CD4-positive, alpha-beta memory T cell (primary cell): ENCODE results near the gene DNAH12. TPM values are rescaled to one million over a fixed set of nuclear protein-coding genes. Genes with fewer than 3 reads are reported as not detected.
"Not testable (repeated sequence)": the region's sequence is repeated elsewhere in the genome, so short reads cannot be mapped to it uniquely, and the experiment has no call there.

Experiments
- CTCF ChIA-PET: fragments of 350-600 bp; sonication (Branson Sonifier 250); formaldehyde crosslinking; loops from one replicate; lab custom pipeline; 2021; ENCODE audit warnings: inconsistent platforms; ENCODE audit not compliant: partially characterized antibody; lab: Charles Lee
- POLR2A ChIA-PET: fragments of 350-600 bp; sonication (Branson Sonifier 250); formaldehyde crosslinking; loops from one replicate; lab custom pipeline; 2021; ENCODE audit not compliant: partially characterized antibody; lab: Charles Lee
- DNase-seq, 5 donors: peaks; one replicate each; pipeline versions ENCODE4 v3.0.0 to v3.0.0-alpha.2; 2020 to 2022; ENCODE audit warnings: mixed read lengths in 1 of 5
- H3K27ac ChIP-seq: one replicate; pipeline ENCODE4 v1.7.0; 2013; ENCODE audit warnings: low read depth, low read length
- H3K27me3 ChIP-seq: 2 replicates; pipeline ENCODE4 v1.7.0; 2013; ENCODE audit warnings: mild to moderate bottlenecking, low read length, moderate library complexity; ENCODE audit not compliant: insufficient read depth
- H3K36me3 ChIP-seq: 2 replicates; pipeline ENCODE4 v1.7.0; 2013; ENCODE audit warnings: mild to moderate bottlenecking, low read length, moderate library complexity; ENCODE audit not compliant: insufficient read depth
- H3K4me1 ChIP-seq: 2 replicates; pipeline ENCODE4 v1.7.0; 2013; ENCODE audit warnings: mild to moderate bottlenecking, low read length, moderate library complexity; ENCODE audit not compliant: insufficient read depth
- H3K4me3 ChIP-seq, 2 donors: one replicate each; pipeline ENCODE4 v1.7.0; 2013; ENCODE audit warnings: low read length in 2 of 2, mild to moderate bottlenecking in 1 of 2
- H3K9me3 ChIP-seq, 2 donors: one replicate each; pipeline ENCODE4 v1.7.0; 2013; ENCODE audit warnings: low read length in 2 of 2, control low read depth in 1 of 2; ENCODE audit not compliant: control insufficient read depth in 1 of 2
- H3K27ac Mint-ChIP-seq, 7 donors: one replicate each; pipeline ENCODE4 v1.8.0; 2020 to 2021; ENCODE audit warnings: mixed read lengths in 7 of 7, mild to moderate bottlenecking in 6 of 7, inconsistent platforms in 3 of 7, moderate library complexity in 3 of 7
- H3K27me3 Mint-ChIP-seq, 2 donors: one replicate each; pipeline ENCODE4 v1.8.0; 2020 to 2021; ENCODE audit warnings: mixed read lengths in 2 of 2
- H3K36me3 Mint-ChIP-seq, 2 donors: one replicate each; pipeline ENCODE4 v1.8.0; 2020 to 2021; ENCODE audit warnings: mixed read lengths in 2 of 2, inconsistent platforms in 1 of 2, mild to moderate bottlenecking in 1 of 2
- H3K4me1 Mint-ChIP-seq, 4 donors: one replicate each; pipeline ENCODE4 v1.8.0; 2020 to 2021; ENCODE audit warnings: mixed read lengths in 4 of 4, mild to moderate bottlenecking in 1 of 4
- H3K4me3 Mint-ChIP-seq, 8 donors: one replicate each; pipeline ENCODE4 v1.8.0; 2020 to 2021; ENCODE audit warnings: mixed read lengths in 8 of 8, mild to moderate bottlenecking in 7 of 8, moderate library complexity in 6 of 8, inconsistent platforms in 3 of 8
- H3K9me3 Mint-ChIP-seq, 8 donors: one replicate each; pipeline ENCODE4 v1.8.0; 2020 to 2021; ENCODE audit warnings: mixed read lengths in 8 of 8, mild to moderate bottlenecking in 5 of 8, inconsistent platforms in 3 of 8, moderate library complexity in 1 of 8
- intact Hi-C: fragments of 100-400 bp; cut with micrococcal nuclease; formaldehyde crosslinking; loops from one replicate; pipeline ENCODE4 v1.15.1; 2023
- polyA plus RNA-seq, 2 donors: library from polyadenylated mRNA; unstranded; fragments of 300-500 nt; fragmentation: Illumina TruSeq; gene quantifications; one replicate each; pipeline ENCODE4 v1.2.3, GENCODE V29; 2021
- total RNA-seq, 2 experiments: library from RNA; stranded (reverse); gene quantifications; one replicate each; pipeline ENCODE4 v1.2.3, GENCODE V29; 2021

The DNAH12 gene
- total and polyA plus RNA-seq, 4 experiments from 2014 or later, result 0.09 to 0.11 TPM; not detected in 2

- peaks cover 0 to 4% (median 1%) of the 10 kb centered on the region in 8 donors for H3K9me3 Mint-ChIP-seq
- peaks cover 2 to 13% of the 10 kb centered on the region in 2 donors for H3K27me3 Mint-ChIP-seq
- H3K4me1 Mint-ChIP-seq, result no peaks in the 10 kb centered on the region
- Histone ChIP-seq H3K27ac (no peak overlapping the region), H3K4me3 (no peak overlapping the region), H3K36me3 (no peaks in the 10 kb centered on the region), H3K27me3 (peaks cover 7% of the 10 kb centered on the region), H3K4me1 (no peaks in the 10 kb centered on the region), H3K9me3 (no peaks in the 10 kb centered on the region)
- DNase-seq, result no peak
- no peak overlapping the region for H3K4me3 Mint-ChIP-seq
- H3K36me3 Mint-ChIP-seq, result no peaks in the 10 kb centered on the region
- no peak overlapping the region for H3K27ac Mint-ChIP-seq
- ChIA-PET CTCF (interaction anchor here (0.8 kb wide), 1 partner anchor 232 kb away, joined by 3 read pairs; no protein-coding TSS in a partner anchor), POLR2A (no interaction called here)
- intact Hi-C loops, result no loop called here
Measured at GRCh38 chr3:57331078-57331610, 213.0 kb downstream of the DNAH12 start.

- H3K9me3 ChIP-seq, H3K4me3 Mint-ChIP-seq, H3K36me3 Mint-ChIP-seq, CTCF ChIA-PET, H3K27ac Mint-ChIP-seq, H3K9me3 Mint-ChIP-seq, H3K4me1 Mint-ChIP-seq, DNase-seq, H3K36me3 ChIP-seq, intact Hi-C loops, H3K27ac ChIP-seq, H3K4me1 ChIP-seq, H3K27me3 ChIP-seq, POLR2A ChIA-PET, H3K4me3 ChIP-seq: not testable (repeated sequence)
- H3K27me3 Mint-ChIP-seq, result peaks cover 4 to 11% of the 10 kb centered on the region in 2 donors
Measured at GRCh38 chr3:57326498-57326897, 217.6 kb downstream of the DNAH12 start.

DNA sequence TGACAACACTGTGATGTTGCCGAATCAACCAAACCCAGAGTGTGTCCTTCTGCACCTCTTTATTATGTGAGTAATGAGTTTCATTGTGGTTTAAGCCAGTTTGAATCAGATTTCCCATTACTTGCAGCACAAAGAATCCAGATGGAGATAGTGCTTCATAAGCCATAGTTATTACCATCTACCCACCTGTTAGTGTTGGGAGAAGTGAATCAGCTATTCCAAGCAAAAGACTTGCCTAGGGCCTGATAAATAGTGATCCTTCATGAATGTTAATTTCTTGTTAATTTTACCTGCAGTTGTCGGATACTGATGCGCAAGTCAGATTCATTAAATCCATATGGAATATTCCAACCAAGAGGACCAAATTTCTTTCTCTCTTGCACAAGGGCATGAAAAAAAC, 229.9 kb downstream of the DNAH12 start:
- Mint-ChIP-seq H3K27ac (no peak overlapping the region), H3K36me3 (no peaks in the 10 kb centered on the region), H3K4me3 (no peak overlapping the region), H3K4me1 (no peaks in the 10 kb centered on the region), H3K9me3 (peaks cover 1 to 12% (median 4%) of the 10 kb centered on the region in 8 donors), H3K27me3 (peaks cover 4 to 19% of the 10 kb centered on the region in 2 donors)
- no peaks in the 10 kb centered on the region for H3K4me1 ChIP-seq
- ChIA-PET CTCF (no interaction called here), POLR2A (no interaction called here)
- DNase-seq, result no peak
- no peaks in the 10 kb centered on the region for H3K27me3 ChIP-seq
- no peak overlapping the region for H3K27ac ChIP-seq
- intact Hi-C loops, result no loop called here
- H3K36me3 ChIP-seq, result no peaks in the 10 kb centered on the region
- no peaks in the 10 kb centered on the region for H3K9me3 ChIP-seq
- H3K4me3 ChIP-seq, result no peak overlapping the region

GRCh38 chr3:57309769-57310360, 234.3 kb downstream of the DNAH12 start:
- Histone ChIP-seq H3K27ac (no peak overlapping the region), H3K36me3 (no peaks in the 10 kb centered on the region), H3K4me1 (no peaks in the 10 kb centered on the region), H3K27me3 (no peaks in the 10 kb centered on the region), H3K4me3 (no peak overlapping the region), H3K9me3 (no peaks in the 10 kb centered on the region)
- H3K9me3 Mint-ChIP-seq, result no peaks in the 10 kb centered on the region
- H3K27me3 Mint-ChIP-seq, result peaks cover 6 to 7% of the 10 kb centered on the region in 2 donors
- DNase-seq, result no peak
- no peaks in the 10 kb centered on the region for H3K4me1 Mint-ChIP-seq
- intact Hi-C loops, result no loop called here
- H3K36me3 Mint-ChIP-seq, result no peaks in the 10 kb centered on the region
- ChIA-PET CTCF (no interaction called here), POLR2A (no interaction called here)
- no peak overlapping the region for H3K27ac Mint-ChIP-seq
- no peak overlapping the region for H3K4me3 Mint-ChIP-seq

- H3K27ac Mint-ChIP-seq, POLR2A ChIA-PET, H3K36me3 ChIP-seq, H3K27me3 ChIP-seq, H3K9me3 ChIP-seq, H3K4me1 ChIP-seq, H3K4me3 ChIP-seq, DNase-seq, H3K36me3 Mint-ChIP-seq, H3K4me3 Mint-ChIP-seq, H3K9me3 Mint-ChIP-seq, H3K4me1 Mint-ChIP-seq, intact Hi-C loops, H3K27ac ChIP-seq, CTCF ChIA-PET: not testable (repeated sequence)
- H3K27me3 Mint-ChIP-seq, result peaks cover 14 to 21% of the 10 kb centered on the region in 2 donors
Measured at GRCh38 chr3:57303520-57303919, 240.6 kb downstream of the DNAH12 start.

DNA sequence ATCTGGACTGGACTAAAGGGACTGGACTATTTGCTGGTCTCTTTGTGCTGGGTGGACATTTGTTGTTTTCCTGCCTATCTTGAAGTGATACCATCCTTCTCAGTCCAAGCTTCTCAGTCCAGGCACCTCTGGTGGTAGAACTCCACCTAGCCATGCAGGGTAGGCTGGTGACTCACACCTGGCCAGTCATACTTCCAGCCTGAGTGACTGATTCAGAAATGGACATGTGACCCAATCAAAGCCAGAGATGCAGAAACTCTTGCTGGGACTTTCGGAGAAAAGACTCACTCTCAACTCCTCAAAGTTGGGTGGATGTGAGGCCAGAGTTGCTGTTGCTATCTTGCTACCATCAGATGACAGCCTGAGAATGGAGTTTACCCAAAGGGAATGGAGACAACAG, 246.1 kb downstream of the DNAH12 start:
- H3K4me3 Mint-ChIP-seq, result no peak overlapping the region
- Histone ChIP-seq H3K4me1 (no peaks in the 10 kb centered on the region), H3K9me3 (no peaks in the 10 kb centered on the region), H3K4me3 (no peak overlapping the region), H3K27me3 (peaks cover 4% of the 10 kb centered on the region), H3K36me3 (no peaks in the 10 kb centered on the region), H3K27ac (no peak overlapping the region)
- no peak for DNase-seq
- POLR2A ChIA-PET, result no interaction called here
- H3K27ac Mint-ChIP-seq, result no peak overlapping the region
- no peaks in the 10 kb centered on the region for H3K4me1 Mint-ChIP-seq
- peaks cover 0 to 2% (median 0%) of the 10 kb centered on the region in 8 donors for H3K9me3 Mint-ChIP-seq
- intact Hi-C loops, result no loop called here
- peaks cover 13 to 14% of the 10 kb centered on the region in 2 donors for H3K27me3 Mint-ChIP-seq
- H3K36me3 Mint-ChIP-seq, result no peaks in the 10 kb centered on the region
- CTCF ChIA-PET, result no interaction called here

DNA sequence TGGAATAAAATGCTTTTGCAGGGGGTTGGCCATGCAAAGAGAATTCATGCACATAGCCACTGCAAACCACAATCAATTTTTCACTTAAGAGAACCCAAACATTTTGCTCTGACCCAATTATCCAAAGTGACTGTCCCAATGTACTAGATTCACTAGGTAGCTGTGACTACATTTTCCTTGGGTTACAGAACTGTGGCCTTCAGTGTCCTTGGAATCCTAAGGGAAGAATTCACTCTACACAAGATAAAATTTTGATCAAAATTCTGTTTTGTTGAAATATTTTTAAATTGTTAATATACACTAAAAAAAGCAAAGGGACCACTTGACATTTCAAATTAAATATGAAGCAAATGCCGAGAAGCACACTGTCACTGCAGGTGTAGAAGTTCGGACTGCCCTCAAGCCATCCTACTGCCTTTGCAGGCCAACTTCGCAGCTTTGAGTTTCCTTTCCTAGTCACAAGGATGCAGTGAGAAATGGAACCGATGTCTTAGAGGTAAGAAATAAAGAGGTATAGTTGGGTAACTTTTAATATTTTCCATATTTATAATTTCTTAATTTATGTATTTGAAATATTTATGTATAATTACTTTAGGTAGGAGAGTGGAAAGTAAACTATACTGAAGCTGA, 251.1 kb downstream of the DNAH12 start:
- no peak for DNase-seq
- H3K4me3 ChIP-seq, result no peak overlapping the region
- no peak overlapping the region for H3K27ac ChIP-seq
- intact Hi-C loops, result no loop called here
- H3K9me3 ChIP-seq, result no peaks in the 10 kb centered on the region
- no peak overlapping the region for H3K4me3 Mint-ChIP-seq
- no peaks in the 10 kb centered on the region for H3K36me3 ChIP-seq
- H3K27me3 Mint-ChIP-seq, result peaks cover 11 to 16% of the 10 kb centered on the region in 2 donors
- H3K27ac Mint-ChIP-seq, result no peak overlapping the region
- no peaks in the 10 kb centered on the region for H3K36me3 Mint-ChIP-seq
- peaks cover 0 to 4% (median 0%) of the 10 kb centered on the region in 8 donors for H3K9me3 Mint-ChIP-seq
- H3K4me1 ChIP-seq, result no peaks in the 10 kb centered on the region
- no peaks in the 10 kb centered on the region for H3K4me1 Mint-ChIP-seq
- ChIA-PET CTCF (no interaction called here), POLR2A (no interaction called here)
- H3K27me3 ChIP-seq, result no peaks in the 10 kb centered on the region
